ENCODE results near the gene NUDT22.

GRCh38 chr11:64185175-64185692 is 40.8 kb upstream of the NUDT22 start:
- TF ChIP-seq ZNF274 (IDR thresholded peaks at IDR 0.05; ENCODE audit: low read depth, low read length) (no peak), SUZ12 (IDR thresholded peaks at IDR 0.05; ENCODE audit: extremely low read depth, insufficient read depth, insufficient read length) (no peak), YY1 (IDR thresholded peaks at IDR 0.05; ENCODE audit: insufficient read depth, insufficient read length) (no peak)

Measured in NT2/D1 (cell line).